HG02588 (cell line): ENCODE data around the gene ZNF324B.
A peak's percentile ranks its signal among the peaks of the same experiment; 100 is the strongest.
"Not testable (repeated sequence)": the region's sequence is repeated elsewhere in the genome, so short reads cannot be mapped to it uniquely, and the experiment has no call there.

Source experiments
- ATAC-seq: cut with Tn5 transposase; IDR thresholded peaks from one replicate; pipeline ENCODE4 v1.9.1; 2021; ENCODE audit warnings: mild to moderate bottlenecking, moderate library complexity; ENCODE audit not compliant: unreplicated experiment

ZNF324B gene

DNA sequence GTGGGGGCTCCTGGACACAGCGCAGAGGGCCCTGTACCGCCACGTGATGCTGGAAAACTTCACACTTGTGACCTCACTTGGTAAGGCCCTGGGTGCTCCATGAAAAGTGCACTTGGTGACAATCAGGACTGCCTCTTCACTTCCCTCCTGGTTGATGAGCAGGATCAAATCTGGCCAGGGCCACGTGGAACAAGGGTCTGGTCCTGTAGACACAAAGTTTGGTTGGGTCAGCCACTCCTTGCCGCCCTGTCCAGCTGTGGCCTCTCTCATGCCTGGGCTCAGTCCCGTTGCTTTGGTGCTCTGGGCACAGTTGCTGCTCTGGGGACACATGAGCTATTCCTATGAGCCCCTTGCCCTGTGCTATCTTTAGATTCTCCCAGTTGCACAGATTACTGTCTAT is 2.3 kb downstream of the ZNF324B start:
- ATAC-seq: no peak

DNA sequence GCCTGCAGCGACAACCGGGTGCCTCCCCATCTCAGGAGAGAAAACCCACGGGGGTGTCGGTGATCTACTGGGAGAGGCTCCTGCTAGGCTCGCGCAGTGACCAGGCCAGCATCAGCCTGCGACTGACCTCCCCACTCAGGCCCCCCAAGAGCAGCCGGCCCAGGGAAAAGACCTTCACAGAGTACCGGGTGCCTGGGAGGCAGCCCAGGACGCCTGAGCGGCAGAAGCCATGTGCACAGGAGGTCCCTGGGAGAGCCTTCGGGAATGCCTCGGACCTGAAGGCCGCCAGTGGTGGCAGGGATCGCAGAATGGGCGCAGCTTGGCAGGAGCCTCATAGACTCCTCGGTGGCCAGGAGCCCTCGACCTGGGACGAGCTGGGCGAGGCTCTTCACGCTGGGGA is 3.9 kb downstream of the ZNF324B start:
- no peak for ATAC-seq

DNA sequence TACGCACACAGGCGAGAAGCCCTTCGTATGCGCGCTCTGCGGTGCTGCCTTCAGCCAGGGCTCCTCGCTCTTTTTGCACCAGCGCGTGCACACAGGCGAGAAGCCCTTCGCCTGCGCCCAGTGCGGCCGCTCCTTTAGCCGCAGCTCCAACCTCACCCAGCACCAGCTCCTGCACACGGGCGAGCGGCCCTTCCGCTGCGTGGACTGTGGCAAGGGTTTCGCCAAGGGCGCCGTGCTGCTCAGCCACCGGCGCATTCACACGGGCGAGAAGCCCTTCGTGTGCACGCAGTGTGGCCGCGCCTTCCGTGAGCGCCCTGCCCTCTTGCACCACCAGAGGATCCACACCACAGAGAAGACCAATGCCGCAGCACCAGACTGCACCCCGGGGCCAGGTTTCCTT is 4.7 kb downstream of the ZNF324B start:
- no peak for ATAC-seq

DNA sequence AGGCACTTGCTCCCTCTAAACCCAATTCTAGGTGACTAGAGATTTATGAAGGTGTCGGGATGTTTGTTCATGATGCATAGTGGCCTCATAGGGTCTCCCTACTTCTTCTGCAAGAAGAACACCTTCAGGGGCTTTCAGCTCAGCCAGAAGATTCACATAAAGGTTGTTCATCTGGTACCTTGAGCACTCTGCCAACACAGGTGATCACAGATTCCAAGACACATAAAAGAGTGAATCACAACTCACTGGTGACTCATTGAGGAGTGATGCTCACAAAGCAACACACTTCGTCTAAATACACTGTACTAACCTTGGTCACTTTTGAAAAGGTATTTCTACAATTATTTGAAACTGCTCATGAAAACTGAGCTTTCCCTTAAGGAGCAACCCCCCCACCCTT is 8.6 kb downstream of the ZNF324B start:
- no peak for ATAC-seq

DNA sequence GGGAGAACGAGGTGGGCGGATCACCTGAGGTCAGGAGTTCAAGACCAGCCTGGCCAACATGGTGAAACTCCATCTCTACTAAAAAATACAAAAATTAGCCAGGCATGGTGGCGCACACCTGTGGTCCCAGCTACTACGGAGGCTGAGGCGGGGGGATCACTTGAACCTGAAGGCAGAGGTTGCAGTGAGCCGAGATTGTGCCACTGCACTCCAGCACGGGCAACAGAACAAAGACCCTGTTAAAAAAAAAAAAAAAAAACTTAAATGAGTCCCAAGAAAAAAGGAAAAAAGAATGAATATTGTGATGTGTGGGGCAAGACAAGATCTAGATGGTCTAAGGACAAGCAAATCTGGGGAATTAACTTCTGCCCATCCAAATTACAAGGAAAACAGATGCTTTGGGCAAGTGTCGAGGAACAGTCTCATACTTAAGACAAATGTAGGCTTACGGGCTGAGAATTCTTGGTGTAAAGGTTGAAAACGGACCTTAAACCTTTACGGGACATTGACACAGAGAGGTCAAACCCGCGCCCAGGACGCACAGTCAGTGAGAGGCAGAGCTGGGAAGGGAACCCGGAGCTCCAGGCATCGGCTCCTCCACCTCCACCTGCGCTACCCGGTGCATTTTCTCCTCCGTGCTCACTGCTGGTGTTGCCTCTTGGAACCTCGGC is 14.8 kb downstream of the ZNF324B start:
- ATAC-seq: no peak

DNA sequence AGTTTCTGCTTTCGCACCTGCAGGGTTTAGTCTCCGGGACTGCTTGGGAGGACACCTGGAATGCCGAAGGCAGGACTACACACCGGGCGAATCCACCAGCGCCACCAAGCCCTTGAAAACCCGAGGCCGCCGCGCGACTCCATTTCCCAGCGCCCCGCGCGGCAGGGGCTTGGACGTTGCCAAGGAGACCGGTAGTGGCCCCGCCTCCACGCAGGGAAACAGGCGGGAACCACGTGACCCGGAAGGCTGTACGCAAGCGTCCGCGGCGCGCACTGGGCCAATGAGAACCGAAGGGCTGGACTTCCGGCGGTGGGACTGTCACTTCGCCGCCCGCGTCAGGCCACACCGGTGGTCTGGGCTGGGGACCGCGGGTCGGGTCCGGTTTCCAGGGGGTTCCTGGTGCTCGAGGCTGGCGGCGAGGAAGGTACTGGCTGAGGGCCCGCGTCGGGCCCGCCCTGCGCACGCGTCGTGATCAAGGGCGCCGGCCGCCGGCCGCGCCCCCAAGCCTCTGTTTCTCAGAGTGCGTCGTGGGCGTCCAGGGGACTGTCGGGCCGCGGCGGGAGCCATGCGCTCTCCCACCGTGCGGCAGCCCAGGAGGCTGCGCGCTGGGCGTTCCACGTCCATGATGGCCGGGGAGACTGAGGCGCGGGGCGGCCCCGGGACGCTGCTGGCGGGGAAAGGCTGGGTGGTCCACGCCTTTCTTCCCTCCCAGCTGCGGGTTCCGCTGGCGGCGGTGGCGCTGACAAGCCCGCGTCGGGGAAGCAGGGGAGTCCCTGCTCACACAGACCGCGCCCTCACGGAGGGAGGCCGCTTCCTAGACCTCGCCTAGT is 15.6 kb downstream of the ZNF324B start, which contains the start of gene ZNF324:
Gene ZNF324, plus strand, starts transcription at position 321 of the 830 bp plus-strand sequence. CDS start 2,106 bp downstream, outside the sequence.
- ATAC-seq: peak; percentile 89

DNA sequence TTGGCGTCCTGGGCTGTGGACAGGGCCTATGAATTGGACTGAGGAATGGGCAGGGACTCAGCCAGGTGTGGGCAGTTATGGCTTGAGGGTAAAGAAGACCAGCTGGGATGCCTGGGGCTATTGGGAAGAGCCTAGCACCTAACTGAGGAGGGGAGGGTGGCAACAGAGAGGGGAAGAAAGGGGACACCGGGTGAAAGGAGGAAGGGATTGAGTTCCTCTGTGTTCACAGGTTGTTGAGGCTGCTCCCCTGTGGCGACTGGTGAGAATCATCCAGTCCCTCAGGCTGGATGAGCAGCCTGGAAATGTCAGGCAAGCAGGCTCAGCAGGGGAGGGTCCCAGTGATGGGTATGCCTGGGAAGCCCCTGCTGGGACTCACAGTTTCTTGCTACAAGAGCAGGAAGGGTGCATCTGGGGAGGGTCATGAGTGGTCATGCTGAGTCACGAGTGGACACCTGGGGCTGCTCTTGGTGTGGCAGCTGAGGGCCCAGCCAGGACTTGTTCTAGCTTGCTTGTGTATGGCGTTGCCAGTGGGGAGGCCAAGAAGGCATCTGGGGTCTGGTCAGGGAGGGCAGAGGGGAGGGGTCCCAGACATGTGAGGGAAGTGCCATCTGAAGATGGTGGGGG is 16.9 kb downstream of the ZNF324B start:
- no peak for ATAC-seq

DNA sequence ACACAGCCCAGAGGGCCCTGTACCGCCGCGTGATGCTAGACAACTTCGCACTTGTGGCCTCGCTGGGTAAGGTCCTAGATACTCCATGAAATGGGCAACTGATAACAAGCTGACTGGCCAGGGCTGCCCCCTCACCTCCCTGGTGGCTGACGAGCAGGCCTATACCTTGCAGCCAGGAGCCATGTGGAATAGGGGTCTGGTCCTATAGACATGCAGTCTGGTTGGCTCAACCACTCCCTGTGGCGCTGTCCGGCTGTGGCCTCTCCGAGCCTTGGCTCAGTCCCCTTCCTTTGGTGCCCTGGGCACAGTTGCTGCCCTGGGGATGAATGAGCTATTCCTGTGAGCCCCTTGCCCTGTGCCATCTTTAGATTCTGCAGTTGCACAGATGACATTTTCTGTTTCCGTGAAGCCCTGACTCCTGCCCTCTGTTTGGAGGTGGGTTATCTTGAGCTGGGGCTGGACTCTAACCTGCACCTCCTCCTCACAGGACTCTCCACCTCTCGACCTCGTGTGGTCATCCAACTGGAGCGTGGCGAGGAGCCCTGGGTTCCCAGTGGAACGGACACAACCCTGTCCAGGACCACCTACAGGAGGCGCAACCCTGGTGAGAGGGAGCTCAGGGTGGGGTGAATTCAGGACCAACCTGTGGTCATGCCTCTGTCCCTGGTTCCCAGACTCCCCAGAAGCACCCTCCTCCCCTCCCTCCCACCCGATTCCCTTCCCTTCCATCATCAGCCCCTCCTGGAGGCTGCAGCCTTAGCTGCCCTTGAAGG is 18.0 kb downstream of the ZNF324B start:
- no peak for ATAC-seq

DNA sequence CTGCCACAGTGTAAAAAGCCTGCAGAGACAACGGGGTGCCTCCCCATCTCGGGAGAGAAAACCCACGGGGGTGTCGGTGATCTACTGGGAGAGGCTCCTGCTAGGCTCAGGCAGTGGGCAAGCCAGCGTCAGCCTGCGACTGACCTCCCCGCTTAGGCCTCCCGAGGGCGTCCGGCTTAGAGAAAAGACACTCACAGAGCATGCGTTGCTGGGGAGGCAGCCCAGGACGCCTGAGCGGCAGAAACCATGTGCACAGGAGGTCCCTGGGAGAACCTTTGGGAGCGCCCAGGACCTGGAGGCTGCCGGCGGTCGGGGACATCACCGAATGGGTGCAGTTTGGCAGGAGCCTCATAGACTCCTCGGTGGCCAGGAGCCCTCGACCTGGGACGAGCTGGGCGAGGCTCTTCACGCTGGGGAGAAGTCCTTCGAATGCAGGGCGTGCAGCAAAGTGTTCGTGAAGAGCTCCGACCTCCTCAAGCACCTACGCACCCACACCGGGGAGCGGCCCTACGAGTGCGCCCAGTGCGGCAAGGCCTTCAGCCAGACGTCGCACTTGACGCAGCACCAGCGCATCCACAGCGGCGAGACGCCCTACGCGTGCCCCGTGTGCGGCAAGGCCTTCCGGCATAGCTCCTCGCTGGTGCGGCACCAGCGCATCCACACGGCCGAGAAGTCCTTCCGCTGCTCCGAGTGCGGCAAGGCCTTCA is 19.6 kb downstream of the ZNF324B start:
- not testable (repeated sequence) for ATAC-seq

DNA sequence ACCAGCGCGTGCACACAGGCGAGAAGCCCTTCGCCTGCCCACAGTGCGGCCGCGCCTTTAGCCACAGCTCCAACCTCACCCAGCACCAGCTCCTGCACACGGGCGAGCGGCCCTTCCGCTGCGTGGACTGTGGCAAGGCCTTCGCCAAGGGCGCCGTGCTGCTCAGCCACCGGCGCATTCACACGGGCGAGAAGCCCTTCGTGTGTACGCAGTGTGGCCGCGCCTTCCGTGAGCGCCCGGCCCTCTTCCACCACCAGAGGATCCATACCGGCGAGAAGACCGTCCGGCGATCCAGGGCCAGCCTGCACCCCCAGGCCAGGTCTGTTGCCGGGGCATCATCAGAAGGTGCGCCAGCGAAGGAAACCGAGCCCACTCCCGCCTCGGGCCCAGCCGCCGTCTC is 20.3 kb downstream of the ZNF324B start:
- ATAC-seq: no peak

DNA sequence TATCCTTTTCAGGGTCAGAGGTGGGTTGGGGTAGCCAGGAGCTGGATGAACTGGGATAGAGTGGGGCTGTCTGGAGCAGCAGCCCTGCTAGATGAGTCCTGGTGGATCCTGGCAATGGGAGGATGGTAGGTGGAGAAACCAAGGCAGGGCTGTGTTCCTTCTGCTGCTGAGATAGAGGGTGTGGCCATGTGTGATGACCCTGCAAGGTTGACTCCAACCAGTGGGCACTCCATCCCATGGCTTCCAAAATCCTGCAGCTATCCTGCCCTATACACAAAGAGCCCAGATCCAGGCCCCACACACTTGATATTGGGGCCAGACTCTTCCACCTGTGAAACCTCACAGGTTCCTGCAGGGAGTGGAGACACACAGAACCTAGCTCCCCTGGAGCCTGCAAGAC is 22.4 kb downstream of the ZNF324B start:
- no peak for ATAC-seq

DNA sequence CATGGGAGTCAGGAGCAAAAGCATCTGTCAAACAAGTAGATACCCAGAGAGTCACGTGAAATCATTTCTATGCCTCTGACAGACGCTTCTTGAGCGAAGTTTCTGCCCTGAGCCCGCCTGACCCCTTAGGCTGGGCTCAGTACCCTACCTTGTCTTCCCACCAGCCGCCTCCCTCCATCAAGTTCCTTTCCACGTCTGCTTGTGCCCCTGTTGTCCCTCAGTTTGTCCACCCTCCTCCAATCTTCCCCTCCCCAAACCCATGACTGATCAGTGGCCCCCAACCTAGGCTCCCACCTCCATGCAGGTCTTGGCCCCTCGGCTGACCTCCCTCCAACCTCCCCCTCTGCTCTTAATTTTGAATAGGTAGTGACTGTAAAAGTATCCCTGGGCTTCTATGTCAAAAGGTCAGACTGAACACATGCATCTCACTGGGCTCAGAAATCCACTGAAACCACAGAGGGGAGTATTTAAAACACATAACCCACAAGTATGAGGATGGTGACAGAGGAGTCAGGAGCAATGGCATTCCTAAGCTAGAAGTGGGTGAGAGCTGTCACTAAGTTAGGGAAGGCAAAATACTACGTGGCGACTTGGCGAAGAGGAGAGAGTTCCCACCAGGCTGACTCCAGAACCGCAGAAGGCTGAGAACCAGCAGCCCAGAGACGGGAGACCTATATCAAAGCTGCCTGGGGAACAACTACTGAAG is 23.0 kb downstream of the ZNF324B start:
- no peak for ATAC-seq

DNA sequence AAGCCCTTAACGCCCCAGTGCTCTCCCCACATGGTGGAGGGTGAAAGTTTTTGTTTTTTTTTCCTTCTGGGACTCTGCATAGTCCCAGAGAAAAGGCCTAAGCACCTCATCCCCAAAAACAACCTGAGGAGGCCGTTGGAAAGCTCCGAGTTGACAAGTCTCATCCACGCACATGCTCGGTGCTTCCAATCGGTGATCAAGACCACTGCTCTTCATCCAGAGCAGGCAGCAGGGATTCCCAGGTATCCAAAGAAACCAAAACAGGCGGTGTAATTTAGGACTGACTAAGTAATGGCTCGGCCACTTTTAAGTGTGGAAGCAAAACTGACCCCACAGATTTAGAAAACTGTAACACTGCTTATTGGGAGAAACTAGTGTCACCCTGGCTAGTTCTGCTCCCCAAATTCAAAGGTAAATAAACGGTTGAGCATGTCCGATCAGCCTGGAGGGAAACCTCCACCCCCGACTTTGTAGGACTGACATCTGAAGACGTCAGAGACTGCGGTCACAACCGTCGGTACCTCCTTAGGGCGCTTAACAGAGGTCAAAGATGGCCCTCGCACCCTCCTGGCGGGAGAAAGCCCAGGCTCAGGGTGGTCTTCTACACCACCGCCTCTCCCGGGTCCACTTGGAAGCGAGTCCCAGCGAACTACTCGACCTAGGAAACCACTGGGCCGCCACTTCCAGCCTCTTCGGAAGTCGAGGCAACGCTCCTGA is 23.7 kb downstream of the ZNF324B start:
- peak; percentile 5 for ATAC-seq

DNA sequence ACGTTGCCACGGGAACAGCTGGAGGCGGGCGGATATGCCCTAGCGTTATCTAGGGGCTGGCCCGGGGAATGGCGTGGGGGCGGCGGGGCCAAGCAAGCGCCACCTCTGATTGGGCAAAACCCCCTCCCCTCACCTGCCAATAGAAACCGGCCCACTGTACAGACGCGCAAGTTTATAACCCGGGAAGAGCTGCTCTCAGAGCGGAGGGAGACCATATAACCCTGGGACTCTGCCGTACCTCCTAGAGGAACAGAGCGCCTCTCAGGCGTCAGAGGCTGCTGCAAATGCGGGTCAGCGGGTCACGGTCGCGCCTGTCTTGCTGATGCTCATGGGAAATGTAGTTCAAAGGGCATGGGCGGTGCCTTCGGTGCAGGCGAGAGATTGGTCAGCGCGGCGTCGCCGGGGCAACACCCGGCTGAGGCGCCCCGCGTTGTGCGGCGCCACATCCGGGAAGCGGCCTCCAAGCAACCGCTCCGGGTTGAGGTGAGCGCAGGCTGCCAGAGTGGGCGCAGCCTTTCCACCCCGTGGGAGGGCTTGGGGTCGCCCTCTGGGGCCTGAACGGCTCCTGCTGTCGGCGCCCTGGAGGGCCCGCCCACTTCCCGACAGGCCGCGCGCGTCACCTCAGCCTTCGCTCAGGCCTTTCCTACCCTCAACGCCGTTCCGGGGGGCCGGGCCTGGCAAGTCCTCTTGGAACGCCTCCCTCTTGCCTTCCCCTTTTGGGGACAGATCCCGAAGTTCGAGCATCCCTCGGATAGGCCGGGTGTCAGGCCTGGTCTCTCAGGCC is 24.5 kb downstream of the ZNF324B start, which contains the start of gene ZNF446:
Gene ZNF446, plus strand, starts transcription at position 639 of the 784 bp plus-strand sequence. CDS start 867 bp downstream, outside the sequence.
- peak; percentile 79 for ATAC-seq

DNA sequence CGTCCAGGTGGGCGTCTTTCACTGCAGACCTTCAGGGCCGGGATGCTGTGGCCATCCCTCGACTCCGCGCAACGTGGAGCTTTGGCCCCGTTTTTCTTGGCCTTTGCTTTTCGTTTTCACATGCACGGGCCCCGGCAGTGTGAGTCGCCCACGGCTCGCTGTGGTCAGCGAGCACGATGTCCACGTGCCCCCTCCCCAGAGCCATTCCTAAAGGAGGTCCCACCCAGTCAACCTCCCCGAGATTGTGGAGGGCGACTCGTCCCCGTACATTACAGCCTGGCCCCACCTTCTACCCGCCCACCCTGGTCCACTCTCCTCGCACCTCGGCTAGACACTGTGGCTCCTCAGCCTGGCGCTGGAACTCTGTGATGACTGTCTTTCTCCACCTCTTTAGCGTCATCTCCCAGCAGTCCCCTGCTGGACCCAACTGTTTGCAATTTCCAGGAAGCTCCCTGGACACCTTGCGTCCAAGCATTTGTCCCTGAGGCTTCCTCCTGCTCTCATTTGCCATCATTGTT is 25.1 kb downstream of the ZNF324B start:
- no peak for ATAC-seq

DNA sequence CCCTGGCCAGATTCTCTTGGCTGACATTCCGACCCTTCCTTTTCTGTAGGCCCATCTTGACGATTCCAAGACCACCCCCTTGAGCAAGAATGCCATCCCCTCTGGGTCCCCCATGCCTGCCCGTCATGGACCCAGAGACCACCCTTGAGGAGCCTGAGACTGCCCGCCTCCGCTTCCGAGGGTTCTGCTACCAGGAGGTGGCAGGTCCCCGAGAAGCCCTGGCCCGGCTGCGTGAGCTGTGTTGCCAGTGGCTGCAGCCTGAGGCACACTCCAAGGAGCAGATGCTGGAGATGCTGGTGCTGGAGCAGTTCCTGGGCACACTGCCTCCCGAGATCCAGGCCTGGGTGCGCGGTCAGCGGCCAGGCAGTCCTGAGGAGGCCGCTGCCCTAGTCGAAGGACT is 25.7 kb downstream of the ZNF324B start:
- ATAC-seq: no peak

DNA sequence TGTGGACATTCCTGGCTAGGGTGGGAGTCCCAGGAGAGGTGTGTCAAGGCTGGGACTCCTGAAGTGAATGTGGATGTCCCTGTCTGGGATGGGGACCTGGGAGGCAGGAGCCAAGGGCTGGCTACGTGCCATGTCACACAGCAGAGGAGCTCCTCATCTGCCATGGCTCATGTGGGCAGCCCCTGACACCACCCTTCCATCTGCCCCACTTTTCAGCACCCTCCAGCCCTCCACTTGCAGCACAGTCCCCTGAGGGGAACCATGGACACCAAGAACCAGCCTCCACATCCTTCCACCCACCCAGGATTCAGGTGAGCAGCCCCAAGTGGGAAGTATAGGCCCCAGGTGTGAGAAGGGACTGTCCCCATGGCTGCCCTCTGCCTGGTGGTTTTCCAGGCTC is 26.4 kb downstream of the ZNF324B start:
- no peak for ATAC-seq

DNA sequence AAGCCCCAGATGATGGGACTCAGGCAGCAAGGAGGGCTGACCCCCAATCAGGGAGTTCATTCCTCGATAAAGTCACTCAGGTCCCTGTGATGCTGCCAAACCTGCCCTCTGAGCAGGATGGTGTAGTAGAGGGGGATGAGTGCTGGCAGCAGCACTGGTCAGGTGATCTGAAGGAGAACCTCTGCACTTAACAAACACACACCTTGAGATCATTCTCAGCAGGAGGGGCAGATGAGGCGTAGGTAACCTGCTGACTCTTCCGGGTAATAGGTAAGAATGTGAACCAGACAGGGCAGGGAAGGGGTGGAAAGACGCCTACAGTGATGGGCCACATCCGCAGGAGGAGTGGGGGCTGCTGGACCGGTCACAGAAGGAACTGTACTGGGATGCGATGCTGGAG is 27.9 kb downstream of the ZNF324B start:
- ATAC-seq: no peak
